ENCODE results near the gene MAML3.

The MAML3 gene

GRCh38 chr4:140088323-140088967 lies 65.5 kb downstream of the MAML3 start:
- DNase-seq (no peak), ATAC-seq (no peak)
- Mint-ChIP-seq H3K9me3 (no peaks in the 10 kb centered on the region), H3K27me3 (no peaks in the 10 kb centered on the region), H3K4me3 (no peak overlapping the region), H3K4me1 (peaks cover 43% of the 10 kb centered on the region), H3K27ac (no peak overlapping the region)

GRCh38 chr4:140085881-140086280 lies 68.1 kb downstream of the MAML3 start:
- no peak overlapping the region for H3K27ac Mint-ChIP-seq
- no peaks in the 10 kb centered on the region for H3K9me3 Mint-ChIP-seq
- DNase-seq, result no peak
- ATAC-seq, result no peak
- H3K27me3 Mint-ChIP-seq, result no peaks in the 10 kb centered on the region
- H3K4me1 Mint-ChIP-seq, result peaks cover 41% of the 10 kb centered on the region
- no peak overlapping the region for H3K4me3 Mint-ChIP-seq

- Mint-ChIP-seq H3K4me3 (no peak overlapping the region), H3K4me1 (peaks cover 45% of the 10 kb centered on the region), H3K9me3 (no peaks in the 10 kb centered on the region), H3K27ac (no peak overlapping the region), H3K27me3 (no peaks in the 10 kb centered on the region)
- DNase-seq (no peak), ATAC-seq (no peak)
Measured at GRCh38 chr4:140085062-140085622, 68.8 kb downstream of the MAML3 start.

GRCh38 chr4:140084385-140084784 lies 69.6 kb downstream of the MAML3 start:
- H3K27me3 Mint-ChIP-seq, result no peaks in the 10 kb centered on the region
- ATAC-seq, result no peak
- no peak for DNase-seq
- H3K27ac Mint-ChIP-seq, result no peak overlapping the region
- H3K4me1 Mint-ChIP-seq, result peaks cover 53% of the 10 kb centered on the region
- no peaks in the 10 kb centered on the region for H3K9me3 Mint-ChIP-seq
- no peak overlapping the region for H3K4me3 Mint-ChIP-seq

GRCh38 chr4:140082391-140082755 lies 71.6 kb downstream of the MAML3 start:
- H3K27me3 Mint-ChIP-seq, result no peaks in the 10 kb centered on the region

GRCh38 chr4:140081641-140082390 lies 72.2 kb downstream of the MAML3 start:
- Mint-ChIP-seq H3K27me3 (no peaks in the 10 kb centered on the region), H3K9me3 (no peaks in the 10 kb centered on the region), H3K27ac (peak overlapping the region in 1 of 2 donors; percentile 43), H3K4me3 (no peak overlapping the region), H3K4me1 (peaks cover 69% of the 10 kb centered on the region)
- ATAC-seq (no peak), DNase-seq (no peak)

More at GRCh38 chr4:140082391-140082755, 71.6 kb downstream of the MAML3 start:
- no peaks in the 10 kb centered on the region for H3K9me3 Mint-ChIP-seq
- H3K27ac Mint-ChIP-seq, result peak overlapping the region in 1 of 2 donors; percentile 74
- no peak for ATAC-seq
- no peak for DNase-seq
- H3K4me1 Mint-ChIP-seq, result peaks cover 63% of the 10 kb centered on the region
- no peak overlapping the region for H3K4me3 Mint-ChIP-seq

GRCh38 chr4:140080883-140081282 lies 73.1 kb downstream of the MAML3 start:
- DNase-seq (no peak), ATAC-seq (peak; percentile 92)
- Mint-ChIP-seq H3K27me3 (no peaks in the 10 kb centered on the region), H3K4me3 (peak overlapping the region; percentile 33 to 46), H3K9me3 (no peaks in the 10 kb centered on the region), H3K27ac (no peak overlapping the region), H3K4me1 (peaks cover 78% of the 10 kb centered on the region)

GRCh38 chr4:140078366-140078765 lies 75.6 kb downstream of the MAML3 start:
- ATAC-seq (no peak), DNase-seq (no peak)
- no peak overlapping the region for H3K4me3 Mint-ChIP-seq
- H3K4me1 Mint-ChIP-seq, result peaks cover 70% of the 10 kb centered on the region
- H3K9me3 Mint-ChIP-seq, result no peaks in the 10 kb centered on the region
- no peaks in the 10 kb centered on the region for H3K27me3 Mint-ChIP-seq
- peak overlapping the region in 1 of 2 donors; percentile 73 for H3K27ac Mint-ChIP-seq

GRCh38 chr4:140076307-140076706 lies 77.7 kb downstream of the MAML3 start:
- DNase-seq (no peak), ATAC-seq (no peak)
- H3K27me3 Mint-ChIP-seq, result no peaks in the 10 kb centered on the region
- no peaks in the 10 kb centered on the region for H3K9me3 Mint-ChIP-seq
- peak overlapping the region in 1 of 2 donors; percentile 8 for H3K4me3 Mint-ChIP-seq
- H3K27ac Mint-ChIP-seq, result no peak overlapping the region
- H3K4me1 Mint-ChIP-seq, result peaks cover 78% of the 10 kb centered on the region

- Mint-ChIP-seq H3K27ac (peak overlapping the region; percentile 8 to 84), H3K9me3 (no peaks in the 10 kb centered on the region), H3K4me1 (peaks cover 77% of the 10 kb centered on the region), H3K4me3 (peak overlapping the region; percentile 78 to 84), H3K27me3 (no peaks in the 10 kb centered on the region)
- ATAC-seq (peak; percentile 97), DNase-seq (peak; percentile 72 to 83)
Measured at GRCh38 chr4:140071806-140072205, 82.2 kb downstream of the MAML3 start.

- H3K4me3 Mint-ChIP-seq, result peak overlapping the region; percentile 78 to 84
- ATAC-seq, result no peak
- peak overlapping the region; percentile 66 to 97 for H3K27ac Mint-ChIP-seq
- H3K27me3 Mint-ChIP-seq, result peaks cover 7% of the 10 kb centered on the region
- DNase-seq, result no peak
- H3K4me1 Mint-ChIP-seq, result peaks cover 75% of the 10 kb centered on the region
- H3K9me3 Mint-ChIP-seq, result no peaks in the 10 kb centered on the region
Measured at GRCh38 chr4:140070973-140071372, 83.0 kb downstream of the MAML3 start.

GRCh38 chr4:140070366-140070765 lies 83.6 kb downstream of the MAML3 start:
- ATAC-seq (peak; percentile 44), DNase-seq (no peak)
- H3K9me3 Mint-ChIP-seq, result no peaks in the 10 kb centered on the region
- peaks cover 12% of the 10 kb centered on the region for H3K27me3 Mint-ChIP-seq
- H3K4me3 Mint-ChIP-seq, result peak overlapping the region; percentile 78 to 84
- peaks cover 76% of the 10 kb centered on the region for H3K4me1 Mint-ChIP-seq
- H3K27ac Mint-ChIP-seq, result peak overlapping the region; percentile 48 to 65

GRCh38 chr4:140069066-140069465 lies 84.9 kb downstream of the MAML3 start:
- DNase-seq, result no peak
- Mint-ChIP-seq H3K4me3 (peak overlapping the region in 1 of 2 donors; percentile 46), H3K9me3 (no peaks in the 10 kb centered on the region), H3K27me3 (peaks cover 12% of the 10 kb centered on the region), H3K4me1 (peaks cover 75% of the 10 kb centered on the region), H3K27ac (peak overlapping the region in 1 of 2 donors; percentile 9)
- ATAC-seq, result no peak

GRCh38 chr4:140068271-140068670 lies 85.7 kb downstream of the MAML3 start:
- Mint-ChIP-seq H3K4me1 (peaks cover 71% of the 10 kb centered on the region), H3K4me3 (no peak overlapping the region), H3K27ac (no peak overlapping the region), H3K9me3 (no peaks in the 10 kb centered on the region), H3K27me3 (peaks cover 12% of the 10 kb centered on the region)
- ATAC-seq (no peak), DNase-seq (no peak)

- DNase-seq, result no peak
- no peak overlapping the region for H3K4me3 Mint-ChIP-seq
- no peak overlapping the region for H3K27ac Mint-ChIP-seq
- peaks cover 70% of the 10 kb centered on the region for H3K4me1 Mint-ChIP-seq
- no peak for ATAC-seq
- H3K9me3 Mint-ChIP-seq, result no peaks in the 10 kb centered on the region
- H3K27me3 Mint-ChIP-seq, result peaks cover 12% of the 10 kb centered on the region
Measured at GRCh38 chr4:140066031-140066930, 87.7 kb downstream of the MAML3 start.

Data from stimulated activated naive CD8-positive, alpha-beta T cell treated with anti-CD3 and anti-CD28 coated beads, Interleukin-15, amount 100 ng/mL, for 72 hours (primary cell).